HL-60 (cell line): Measurements from ENCODE around the gene SPTBN5.

Source experiments
- DNase-seq, 2 experiments: peaks; one replicate each; pipeline ENCODE4 v3.0.0-alpha.2; 2010 to 2020; ENCODE audit warnings: low read depth in 1 of 2, low spot score in 1 of 2
- H3K27ac ChIP-seq: fragments of 250-450 bp; sonication (Bioruptor Pico); replicated peaks from 2 replicates; pipeline ENCODE4 v1.5.1; 2020; ENCODE audit warnings: mild to moderate bottlenecking, moderate library complexity
- H3K27me3 ChIP-seq: fragments of 250-450 bp; sonication (Bioruptor Pico); 2 replicates; pipeline ENCODE4 v1.5.1; 2021; ENCODE audit warnings: mild to moderate bottlenecking, moderate library complexity; ENCODE audit not compliant: insufficient read depth, poor library complexity, severe bottlenecking
- H3K4me3 ChIP-seq: replicated peaks from 2 replicates; pipeline ENCODE4 v1.5.1; 2011; ENCODE audit warnings: mild to moderate bottlenecking, control low read depth, low read length; ENCODE audit not compliant: insufficient read depth
- GABPA ChIP-seq: IDR thresholded peaks from 2 replicates; pipeline ENCODE4 v1.6.1; 2012; ENCODE audit warnings: low read depth
- POLR2AphosphoS5 ChIP-seq: IDR thresholded peaks from 2 replicates; pipeline ENCODE4 v1.6.1; 2012; ENCODE audit warnings: low read depth
- SPI1 ChIP-seq: IDR thresholded peaks from 2 replicates; pipeline ENCODE4 v1.6.1; 2012; ENCODE audit warnings: low read depth, mild to moderate bottlenecking, borderline replicate concordance
- TF ChIP-seq, protein P1 (sequence below): IDR thresholded peaks from 2 replicates; pipeline ENCODE4 v1.6.1; 2012; ENCODE audit warnings: low read depth; ENCODE audit not compliant: insufficient replicate concordance
- TF ChIP-seq, protein P2 (sequence below): IDR thresholded peaks from one replicate; pipeline ENCODE4 v1.5.1; 2011; ENCODE audit warnings: low read length, control low read depth, inconsistent platforms; ENCODE audit not compliant: insufficient read depth

The SPTBN5 gene

DNA sequence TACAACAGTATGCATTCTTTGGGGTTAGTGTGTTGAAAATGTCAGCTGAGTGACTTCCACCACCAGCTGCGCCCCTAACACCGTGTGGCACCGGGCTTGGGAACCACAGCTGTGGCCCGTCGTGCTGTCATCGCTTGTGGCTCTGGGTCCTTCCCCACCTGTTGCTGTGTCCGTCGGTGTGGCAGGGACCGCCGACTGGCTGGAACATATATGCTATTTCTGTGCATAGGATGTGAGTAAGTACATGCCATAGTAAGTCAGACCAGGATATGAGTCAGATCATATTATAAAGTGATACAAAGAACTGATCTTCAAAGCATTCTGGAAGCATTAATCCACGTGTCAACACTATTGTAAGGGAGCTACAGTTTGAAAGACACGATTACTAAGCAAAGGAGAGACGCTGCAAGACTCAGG lies 46.6 kb upstream of the SPTBN5 start:
- no peak for DNase-seq
- no peaks in the 10 kb centered on the region for H3K27me3 ChIP-seq
- TF ChIP-seq, protein P1, sequence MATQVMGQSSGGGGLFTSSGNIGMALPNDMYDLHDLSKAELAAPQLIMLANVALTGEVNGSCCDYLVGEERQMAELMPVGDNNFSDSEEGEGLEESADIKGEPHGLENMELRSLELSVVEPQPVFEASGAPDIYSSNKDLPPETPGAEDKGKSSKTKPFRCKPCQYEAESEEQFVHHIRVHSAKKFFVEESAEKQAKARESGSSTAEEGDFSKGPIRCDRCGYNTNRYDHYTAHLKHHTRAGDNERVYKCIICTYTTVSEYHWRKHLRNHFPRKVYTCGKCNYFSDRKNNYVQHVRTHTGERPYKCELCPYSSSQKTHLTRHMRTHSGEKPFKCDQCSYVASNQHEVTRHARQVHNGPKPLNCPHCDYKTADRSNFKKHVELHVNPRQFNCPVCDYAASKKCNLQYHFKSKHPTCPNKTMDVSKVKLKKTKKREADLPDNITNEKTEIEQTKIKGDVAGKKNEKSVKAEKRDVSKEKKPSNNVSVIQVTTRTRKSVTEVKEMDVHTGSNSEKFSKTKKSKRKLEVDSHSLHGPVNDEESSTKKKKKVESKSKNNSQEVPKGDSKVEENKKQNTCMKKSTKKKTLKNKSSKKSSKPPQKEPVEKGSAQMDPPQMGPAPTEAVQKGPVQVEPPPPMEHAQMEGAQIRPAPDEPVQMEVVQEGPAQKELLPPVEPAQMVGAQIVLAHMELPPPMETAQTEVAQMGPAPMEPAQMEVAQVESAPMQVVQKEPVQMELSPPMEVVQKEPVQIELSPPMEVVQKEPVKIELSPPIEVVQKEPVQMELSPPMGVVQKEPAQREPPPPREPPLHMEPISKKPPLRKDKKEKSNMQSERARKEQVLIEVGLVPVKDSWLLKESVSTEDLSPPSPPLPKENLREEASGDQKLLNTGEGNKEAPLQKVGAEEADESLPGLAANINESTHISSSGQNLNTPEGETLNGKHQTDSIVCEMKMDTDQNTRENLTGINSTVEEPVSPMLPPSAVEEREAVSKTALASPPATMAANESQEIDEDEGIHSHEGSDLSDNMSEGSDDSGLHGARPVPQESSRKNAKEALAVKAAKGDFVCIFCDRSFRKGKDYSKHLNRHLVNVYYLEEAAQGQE = no peak
- TF ChIP-seq, protein P2, sequence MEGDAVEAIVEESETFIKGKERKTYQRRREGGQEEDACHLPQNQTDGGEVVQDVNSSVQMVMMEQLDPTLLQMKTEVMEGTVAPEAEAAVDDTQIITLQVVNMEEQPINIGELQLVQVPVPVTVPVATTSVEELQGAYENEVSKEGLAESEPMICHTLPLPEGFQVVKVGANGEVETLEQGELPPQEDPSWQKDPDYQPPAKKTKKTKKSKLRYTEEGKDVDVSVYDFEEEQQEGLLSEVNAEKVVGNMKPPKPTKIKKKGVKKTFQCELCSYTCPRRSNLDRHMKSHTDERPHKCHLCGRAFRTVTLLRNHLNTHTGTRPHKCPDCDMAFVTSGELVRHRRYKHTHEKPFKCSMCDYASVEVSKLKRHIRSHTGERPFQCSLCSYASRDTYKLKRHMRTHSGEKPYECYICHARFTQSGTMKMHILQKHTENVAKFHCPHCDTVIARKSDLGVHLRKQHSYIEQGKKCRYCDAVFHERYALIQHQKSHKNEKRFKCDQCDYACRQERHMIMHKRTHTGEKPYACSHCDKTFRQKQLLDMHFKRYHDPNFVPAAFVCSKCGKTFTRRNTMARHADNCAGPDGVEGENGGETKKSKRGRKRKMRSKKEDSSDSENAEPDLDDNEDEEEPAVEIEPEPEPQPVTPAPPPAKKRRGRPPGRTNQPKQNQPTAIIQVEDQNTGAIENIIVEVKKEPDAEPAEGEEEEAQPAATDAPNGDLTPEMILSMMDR = no peak
- TF ChIP-seq POLR2AphosphoS5 (no peak), GABPA (no peak), SPI1 (no peak)
- no peak overlapping the region for H3K4me3 ChIP-seq
- no peak overlapping the region for H3K27ac ChIP-seq

DNA sequence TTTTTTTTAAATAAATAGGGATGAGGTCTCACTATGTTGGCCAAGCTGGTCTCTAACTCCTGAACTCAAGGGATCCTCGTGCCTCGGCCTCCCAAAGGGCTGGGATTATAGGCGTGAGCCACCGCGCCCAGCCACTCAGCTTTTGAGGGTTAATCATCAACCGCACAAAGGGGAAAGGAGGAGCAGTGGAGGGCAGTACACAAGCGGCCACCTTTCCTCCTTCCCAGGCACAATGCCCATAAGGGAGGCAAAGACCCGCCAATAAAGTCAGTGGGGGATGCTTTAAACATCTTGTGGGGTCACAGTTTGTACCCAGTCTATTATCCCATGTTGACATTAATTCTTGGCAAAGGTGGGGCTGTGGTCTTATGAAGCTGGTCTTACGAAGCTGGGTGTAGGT lies 46.1 kb upstream of the SPTBN5 start:
- no peak overlapping the region for H3K4me3 ChIP-seq
- no peak overlapping the region for H3K27ac ChIP-seq
- DNase-seq = no peak
- no peaks in the 10 kb centered on the region for H3K27me3 ChIP-seq
- TF ChIP-seq, protein P1 = no peak
- TF ChIP-seq SPI1 = no peak
- TF ChIP-seq POLR2AphosphoS5 = no peak
- TF ChIP-seq, protein P2 = no peak
- TF ChIP-seq GABPA = no peak

DNA sequence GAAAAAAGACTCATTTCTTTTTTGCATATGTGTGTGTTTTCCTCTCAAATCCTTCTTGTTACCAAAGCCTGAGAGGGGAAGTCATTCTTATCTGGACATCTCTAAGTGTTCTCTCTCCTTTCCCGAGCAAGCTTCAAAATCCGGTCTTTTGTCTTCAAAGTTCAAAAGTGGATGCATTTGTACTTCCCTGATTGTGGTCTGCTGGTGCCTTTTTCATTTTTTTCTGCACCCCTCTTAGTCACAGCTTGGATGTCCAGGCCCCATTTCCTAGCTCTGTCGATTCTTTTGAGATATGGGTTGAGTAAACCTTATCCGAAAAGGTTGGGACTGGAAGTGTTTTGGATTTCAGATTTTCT lies 43.7 kb upstream of the SPTBN5 start:
- TF ChIP-seq GABPA (no peak), SPI1 (no peak), POLR2AphosphoS5 (no peak)
- TF ChIP-seq, protein P2 = no peak
- TF ChIP-seq, protein P1 = no peak
- DNase-seq = no peak
- Histone ChIP-seq H3K4me3 (no peak overlapping the region), H3K27me3 (no peaks in the 10 kb centered on the region), H3K27ac (no peak overlapping the region)
